Measurements from ENCODE around the gene GHRH.

GRCh38 chr20:37238426-37238825 lies 23.2 kb downstream of the GHRH start:
- TF ChIP-seq CTCF (IDR thresholded peaks at IDR 0.05), result no peak
- no peak for TF ChIP-seq POLR2A (IDR thresholded peaks at IDR 0.05)
